Activated T-cell treated with anti-CD3 and anti-CD28 coated beads, Interleukin-2, amount 50 U/mL, for 1 hour (primary cell): ENCODE data around the gene APOE.

ENCODE experiments used
- DNase-seq: peaks from one replicate; pipeline ENCODE4 v3.0.0-alpha.2; 2020

Gene APOE

GRCh38 chr19:44955505-44956439 lies 50.2 kb downstream of the APOE start:
- no peak for DNase-seq

GRCh38 chr19:44957526-44957925 lies 51.9 kb downstream of the APOE start:
- no peak for DNase-seq

- no peak for DNase-seq
Observed at GRCh38 chr19:44958090-44958489, 52.5 kb downstream of the APOE start.
